ENCODE measurements around the gene FOXM1. TPM values are rescaled to one million over a fixed set of nuclear protein-coding genes. Genes with fewer than 3 reads are reported as not detected.

Gene FOXM1
- 10 to 100 TPM in 3 of 4 donors, 1 to 10 TPM in 1; 5.9 to 28.7 (median 14.2) TPM for total RNA-seq

DNA sequence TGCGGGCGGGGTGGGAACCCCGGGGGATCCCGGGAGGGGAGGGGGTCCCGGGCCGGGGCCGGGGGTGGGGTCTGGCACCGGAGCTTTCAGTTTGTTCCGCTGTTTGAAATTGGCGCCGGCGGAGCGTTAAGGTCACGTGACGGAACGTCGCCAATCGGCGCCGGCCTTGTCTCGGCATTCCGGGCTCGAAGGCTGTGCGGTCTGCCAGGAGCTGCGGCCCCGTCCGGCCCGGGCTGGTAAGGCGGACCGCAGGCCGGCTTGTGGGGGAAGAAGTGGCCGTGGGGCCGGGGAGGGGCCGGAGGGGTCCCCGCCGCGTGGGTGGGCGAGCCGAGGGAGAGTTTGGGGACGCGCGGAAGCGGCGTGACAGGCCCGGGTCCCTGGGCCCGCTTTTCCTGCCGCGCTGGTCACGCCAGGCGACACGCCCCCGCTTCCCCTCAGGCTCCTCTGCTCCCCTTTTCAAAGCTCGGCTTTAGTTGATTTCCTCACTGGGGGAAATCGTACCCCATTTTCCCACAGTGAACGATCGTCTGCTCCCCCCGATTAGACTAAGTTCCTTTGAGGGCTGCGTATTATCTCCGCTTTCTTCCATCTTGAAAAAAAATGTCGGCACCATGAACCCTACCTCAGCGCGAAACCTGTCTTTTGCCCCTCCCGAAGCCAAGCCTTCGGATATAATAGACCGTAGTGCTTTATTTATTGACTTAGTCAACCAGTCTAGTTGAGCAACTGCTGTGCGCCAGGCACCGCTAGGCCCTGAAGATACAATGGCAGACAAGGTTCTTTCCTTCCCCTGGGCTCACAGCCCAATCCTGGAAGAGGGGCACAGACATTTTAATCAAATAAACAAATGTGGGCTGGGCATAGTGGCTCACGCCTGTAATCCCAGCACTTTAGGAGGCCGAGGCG, at the start of gene FOXM1, which contains the start of gene RHNO1:
Gene FOXM1 (minus strand): TSS at position 128 of the 906 bp plus-strand sequence. CDS start 2,696 bp downstream, outside the sequence.
Gene RHNO1 (plus strand): TSS at position 177 of the 906 bp plus-strand sequence. CDS start 8,144 bp downstream, outside the sequence.
- TF ChIP-seq POLR2A (IDR thresholded peaks at IDR 0.05): peak in 2 of 4 donors; percentile 58 to 83
- TF ChIP-seq CTCF (IDR thresholded peaks at IDR 0.05): peak in 2 of 6 experiments; percentile 11 to 13
- 0 to 3% methylated on average over 16 to 25 of the region's 70 CpGs for WGBS, 2 donors

GRCh38 chr12:2925322-2925995, 48.5 kb upstream of the FOXM1 start:
- Histone ChIP-seq H3K36me3 (peaks cover 5 to 98% (median 23%) of the 10 kb centered on the region in 3 donors), H3K27ac (peak overlapping the region in 2 of 4 donors; percentile 28 to 31), H3K27me3 (no peaks in the 10 kb centered on the region), H3K4me1 (peaks cover 0 to 16% (median 4%) of the 10 kb centered on the region in 3 donors), H3K4me3 (no peak overlapping the region), H3K9me3 (no peaks in the 10 kb centered on the region)
- WGBS, 2 donors: 36 to 51% methylated on average over 6 of the region's 6 CpGs
- DNase-seq: no peak
- TF ChIP-seq CTCF (IDR thresholded peaks at IDR 0.05) (no peak), POLR2A (IDR thresholded peaks at IDR 0.05) (no peak)
- intact Hi-C loops (cut with DNase I): no loop called here

More for the DNA sequence above, at the start of gene FOXM1, which contains the start of gene RHNO1:
- intact Hi-C loops (cut with DNase I): no loop called here
- H3K4me1 ChIP-seq: peaks cover 22 to 40% (median 25%) of the 10 kb centered on the region in 3 donors
- no peak for DNase-seq
- H3K27ac ChIP-seq: peak within 1 kb of the TSS; percentile 96 to 99 (median 98)
- no peaks in the 10 kb centered on the region for H3K27me3 ChIP-seq
- H3K36me3 ChIP-seq: peaks cover 0 to 14% (median 0%) of the 10 kb centered on the region in 3 donors
- H3K4me3 ChIP-seq: peak within 1 kb of the TSS; percentile 75 to 97 (median 88)
- no peaks in the 10 kb centered on the region for H3K9me3 ChIP-seq

DNA sequence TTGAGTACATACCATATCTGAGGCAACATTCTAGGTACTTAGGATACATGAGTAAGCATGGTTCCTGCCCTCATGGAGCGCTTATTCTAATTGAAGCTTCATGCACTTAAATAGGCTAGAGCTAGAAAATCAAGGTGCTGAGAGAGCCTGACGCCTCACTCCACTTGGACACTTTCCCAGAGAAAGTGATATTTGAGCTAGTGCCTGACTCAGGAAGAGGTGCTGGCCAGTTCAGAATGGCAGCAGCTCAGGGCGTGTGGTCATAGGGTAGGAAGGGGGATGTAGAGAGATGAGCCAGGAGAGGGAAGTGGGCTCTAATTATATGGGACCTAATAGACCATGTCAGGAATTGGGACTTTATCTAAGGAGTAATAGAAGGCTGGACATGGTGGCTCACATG, 47.0 kb upstream of the FOXM1 start:
- H3K4me1 ChIP-seq: peaks cover 0 to 16% (median 4%) of the 10 kb centered on the region in 3 donors
- H3K4me3 ChIP-seq: no peak overlapping the region
- H3K36me3 ChIP-seq: peaks cover 5 to 91% (median 23%) of the 10 kb centered on the region in 3 donors
- H3K27me3 ChIP-seq: no peaks in the 10 kb centered on the region
- H3K9me3 ChIP-seq: no peaks in the 10 kb centered on the region
- intact Hi-C loops (cut with DNase I): no loop called here
- TF ChIP-seq CTCF (IDR thresholded peaks at IDR 0.05) (no peak), POLR2A (IDR thresholded peaks at IDR 0.05) (no peak)
- 79 to 86% methylated on average over 3 of the region's 3 CpGs for WGBS, 2 donors
- H3K27ac ChIP-seq: no peak overlapping the region
- no peak for DNase-seq

DNA sequence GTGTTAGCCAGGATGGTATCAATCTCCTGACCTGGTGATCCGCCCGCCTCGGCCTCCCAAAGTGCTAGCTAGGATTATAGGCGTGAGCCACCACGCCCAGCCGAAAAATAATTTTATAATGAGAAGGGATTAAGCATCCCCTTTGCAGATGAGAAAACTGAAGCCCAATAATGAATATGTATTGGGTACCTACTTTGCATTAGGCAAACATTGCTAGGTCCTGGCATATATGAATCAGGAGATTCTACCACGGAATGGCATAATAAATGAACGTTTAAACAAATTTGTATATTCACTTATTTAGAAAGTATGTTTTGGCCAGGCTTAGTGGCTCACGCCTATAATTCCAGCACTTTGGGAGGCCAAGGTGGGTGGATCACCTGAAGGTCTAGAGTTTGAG, 46.1 kb upstream of the FOXM1 start:
- 96 to 98% methylated on average over 8 to 9 of the region's 9 CpGs for WGBS, 2 donors
- intact Hi-C loops (cut with DNase I): no loop called here
- no peak for DNase-seq
- H3K4me1 ChIP-seq: peaks cover 0 to 16% (median 4%) of the 10 kb centered on the region in 3 donors
- H3K4me3 ChIP-seq: no peak overlapping the region
- H3K9me3 ChIP-seq: no peaks in the 10 kb centered on the region
- TF ChIP-seq POLR2A (IDR thresholded peaks at IDR 0.05) (no peak), CTCF (IDR thresholded peaks at IDR 0.05) (no peak)
- H3K27me3 ChIP-seq: no peaks in the 10 kb centered on the region
- H3K27ac ChIP-seq: no peak overlapping the region
- peaks cover 5 to 91% (median 23%) of the 10 kb centered on the region in 3 donors for H3K36me3 ChIP-seq

Data from esophagus squamous epithelium (tissue), 5 donors.